Prostate gland (tissue), 2 donors: Measurements from ENCODE around the gene RAB4B. TPM values are rescaled to one million over a fixed set of nuclear protein-coding genes. Genes with fewer than 3 reads are reported as not detected.

Experiments used
- total RNA-seq, 2 donors: library from RNA; depleted of rRNA; stranded (reverse); fragments of >200 nt; gene quantifications; one replicate each; pipeline ENCODE4 v1.1.0, GENCODE V29; 2016

Gene RAB4B
- total RNA-seq, 2 donors from 2014 or later: 44.8 to 51.7 TPM

Other genes starting within 250 kb of the RAB4B start
- 10 to 100 TPM; 54.6 to 91.6 TPM for gene SHKBP1, start 201.4 kb upstream of the RAB4B start, total RNA-seq
- 100 to 1,000 TPM; 160 to 500 TPM for gene LTBP4, start 176.9 kb upstream of the RAB4B start, total RNA-seq
- 100 to 1,000 TPM in 1 of 2 donors, 10 to 100 TPM in 1; 24.3 to 102 TPM for gene NUMBL, start 87.6 kb upstream of the RAB4B start, total RNA-seq
- gene COQ8B, start 61.4 kb upstream of the RAB4B start, total RNA-seq: 10 to 100 TPM; 61.2 to 64.4 TPM
- 10 to 100 TPM; 40.8 to 44.5 TPM for gene ITPKC, start 61.1 kb upstream of the RAB4B start, total RNA-seq
- gene ACTMAP, start 27.8 kb upstream of the RAB4B start, total RNA-seq: 10 to 100 TPM in 1 of 2 donors, 1 to 10 TPM in 1; 4.4 to 25.2 TPM
- 10 to 100 TPM; 70.3 to 92.2 TPM for gene SNRPA, start 27.0 kb upstream of the RAB4B start, total RNA-seq
- 1 to 10 TPM; 2.7 to 5.0 TPM for gene MIA, start 2.7 kb upstream of the RAB4B start, total RNA-seq
- gene EGLN2, start 20.9 kb downstream of the RAB4B start, total RNA-seq: 100 to 1,000 TPM in 1 of 2 donors, 10 to 100 TPM in 1; 62.6 to 213 TPM
- gene CYP2A6, start 72.2 kb downstream of the RAB4B start, total RNA-seq: 1 to 10 TPM in 1 of 2 donors, not detected in 1; 1.1 TPM
- gene CYP2A7, start 104.0 kb downstream of the RAB4B start, total RNA-seq: not detected
- gene CYP2B6, start 213.0 kb downstream of the RAB4B start, total RNA-seq: not detected